ENCODE data around the gene CBFA2T2.
"Not testable (repeated sequence)": the region's sequence is repeated elsewhere in the genome, so short reads cannot be mapped to it uniquely, and the experiment has no call there.

The CBFA2T2 gene

GRCh38 chr20:33472868-33473435, 16.9 kb upstream of the CBFA2T2 start:
- DNase-seq = no peak

- DNase-seq = no peak
Observed at GRCh38 chr20:33474097-33474873, 15.6 kb upstream of the CBFA2T2 start.

GRCh38 chr20:33474963-33475362, 14.9 kb upstream of the CBFA2T2 start:
- no peak for DNase-seq

- DNase-seq = no peak
Observed at GRCh38 chr20:33475381-33476152, 14.3 kb upstream of the CBFA2T2 start.

GRCh38 chr20:33477386-33478234, 12.3 kb upstream of the CBFA2T2 start:
- DNase-seq = no peak

GRCh38 chr20:33480048-33480447, 9.8 kb upstream of the CBFA2T2 start:
- no peak for DNase-seq

GRCh38 chr20:33481431-33481941, 8.4 kb upstream of the CBFA2T2 start:
- no peak for DNase-seq

GRCh38 chr20:33482581-33482980, 7.3 kb upstream of the CBFA2T2 start:
- no peak for DNase-seq

GRCh38 chr20:33483186-33483585, 6.7 kb upstream of the CBFA2T2 start:
- DNase-seq = not testable (repeated sequence)

- no peak for DNase-seq
Observed at GRCh38 chr20:33488201-33488600, 1.7 kb upstream of the CBFA2T2 start.

GRCh38 chr20:33488661-33489494, 1.0 kb upstream of the CBFA2T2 start:
- not testable (repeated sequence) for DNase-seq

- peak; percentile 99 for DNase-seq
Observed at GRCh38 chr20:33489495-33490022, 337 bp upstream of the CBFA2T2 start.

GRCh38 chr20:33490934-33491656, 1.2 kb downstream of the CBFA2T2 start:
- DNase-seq = no peak

GRCh38 chr20:33493076-33493766, 3.3 kb downstream of the CBFA2T2 start:
- no peak for DNase-seq

GRCh38 chr20:33496776-33497175, 6.9 kb downstream of the CBFA2T2 start:
- not testable (repeated sequence) for DNase-seq

- no peak for DNase-seq
Observed at GRCh38 chr20:33499355-33499754, 9.5 kb downstream of the CBFA2T2 start.

- no peak for DNase-seq
Observed at GRCh38 chr20:33501000-33501399, 11.1 kb downstream of the CBFA2T2 start.

- DNase-seq = no peak
Observed at GRCh38 chr20:33503564-33503963, 13.7 kb downstream of the CBFA2T2 start.

GRCh38 chr20:33506576-33506975, 16.7 kb downstream of the CBFA2T2 start:
- no peak for DNase-seq

- DNase-seq = no peak
Observed at GRCh38 chr20:33507461-33507860, 17.6 kb downstream of the CBFA2T2 start.

Measured in stimulated activated CD4-positive, alpha-beta T cell treated with anti-CD3 and anti-CD28 coated beads, Interleukin-2, amount 100 ng/mL, for 48 hours (primary cell).